Mammary microvascular endothelial cell (primary cell): Measurements from ENCODE around the gene HOXD4. TPM values are rescaled to one million over a fixed set of nuclear protein-coding genes. Genes with fewer than 3 reads are reported as not detected.

ENCODE experiments used
- total RNA-seq: library from RNA; depleted of rRNA; stranded (reverse); fragments of >200 nt; gene quantifications from 2 replicates; pipeline ENCODE4 v1.2.3, GENCODE V29; 2015

HOXD4 gene
- 2.9 and 3.8 TPM in 2 replicates for total RNA-seq

DNA sequence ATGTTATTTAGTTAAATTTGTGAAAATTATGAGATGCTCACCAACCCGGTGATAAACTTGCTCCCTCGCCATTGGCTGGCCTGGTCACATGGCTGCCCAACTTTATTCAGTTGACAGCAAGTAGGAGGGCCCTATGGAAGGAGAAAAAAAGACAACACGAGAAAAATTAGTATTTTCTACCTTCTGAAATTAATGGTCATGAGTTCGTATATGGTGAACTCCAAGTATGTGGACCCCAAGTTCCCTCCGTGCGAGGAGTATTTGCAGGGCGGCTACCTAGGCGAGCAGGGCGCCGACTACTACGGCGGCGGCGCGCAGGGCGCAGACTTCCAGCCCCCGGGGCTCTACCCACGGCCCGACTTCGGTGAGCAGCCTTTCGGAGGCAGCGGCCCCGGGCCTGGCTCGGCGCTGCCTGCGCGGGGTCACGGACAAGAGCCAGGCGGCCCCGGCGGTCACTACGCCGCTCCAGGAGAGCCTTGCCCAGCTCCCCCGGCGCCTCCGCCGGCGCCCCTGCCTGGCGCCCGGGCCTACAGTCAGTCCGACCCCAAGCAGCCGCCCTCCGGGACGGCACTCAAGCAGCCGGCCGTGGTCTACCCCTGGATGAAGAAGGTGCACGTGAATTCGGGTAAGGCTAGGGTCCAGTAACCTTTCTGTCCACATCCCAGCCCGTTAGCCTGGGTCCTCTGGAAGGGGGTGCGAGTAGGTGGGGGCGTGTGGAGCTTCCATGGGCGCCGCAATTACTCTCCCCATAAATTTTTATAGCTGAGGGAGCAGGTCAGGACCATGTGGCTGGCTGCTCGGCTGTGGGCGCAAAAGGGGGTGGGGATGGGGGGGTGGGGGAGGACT, at the start of gene HOXD4:
TSS of gene HOXD4 (plus strand) at position 109 of the 846 bp plus-strand sequence. CDS start at position 193, 84 bp downstream.

DNA sequence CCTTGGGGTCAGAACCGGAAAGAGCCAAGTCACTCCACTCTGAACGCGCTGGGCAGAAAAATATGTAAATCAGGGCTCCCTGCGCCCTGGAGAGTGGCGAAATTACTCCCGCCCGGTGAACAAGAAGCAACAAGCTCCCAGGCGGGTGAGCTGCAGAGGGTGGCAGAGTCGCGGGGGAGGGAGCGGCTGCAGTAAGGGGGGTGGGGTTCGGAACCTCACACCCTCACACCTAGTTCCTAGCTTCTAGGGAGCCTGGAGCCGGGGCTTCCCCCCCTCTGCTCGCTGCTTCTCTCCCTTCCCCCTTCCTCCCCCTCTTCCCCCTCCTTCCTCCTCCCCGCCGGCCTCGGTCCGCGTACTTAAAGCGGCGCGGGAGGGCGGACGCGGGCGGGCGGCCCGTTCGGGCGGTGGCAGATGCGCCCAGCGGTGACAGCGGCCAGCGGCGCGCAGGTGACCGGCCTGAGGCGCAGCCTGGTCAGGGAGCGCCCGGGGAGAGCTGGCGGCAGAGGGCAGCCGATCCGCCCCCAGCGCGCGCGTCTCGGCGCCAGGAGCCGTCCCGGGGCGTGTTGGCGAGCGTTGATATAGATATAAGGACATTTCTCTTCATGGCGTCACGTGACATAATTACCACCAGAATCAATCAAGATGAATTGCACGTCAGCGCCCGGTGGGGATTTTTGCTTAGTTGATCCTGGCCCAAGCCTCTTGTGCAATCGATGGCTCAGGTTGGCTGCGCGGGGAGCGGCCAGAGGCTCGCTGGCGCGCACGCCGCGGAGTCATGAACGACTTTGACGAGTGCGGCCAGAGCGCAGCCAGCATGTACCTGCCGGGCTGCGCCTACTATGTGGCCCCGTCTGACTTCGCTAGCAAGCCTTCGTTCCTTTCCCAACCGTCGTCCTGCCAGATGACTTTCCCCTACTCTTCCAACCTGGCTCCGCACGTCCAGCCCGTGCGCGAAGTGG, 44.5 kb upstream of the HOXD4 start, which contains the start of gene HOXD11:
TSS of gene HOXD11 (plus strand) at position 700 of the 959 bp plus-strand sequence. CDS start at position 776, 76 bp downstream.

DNA sequence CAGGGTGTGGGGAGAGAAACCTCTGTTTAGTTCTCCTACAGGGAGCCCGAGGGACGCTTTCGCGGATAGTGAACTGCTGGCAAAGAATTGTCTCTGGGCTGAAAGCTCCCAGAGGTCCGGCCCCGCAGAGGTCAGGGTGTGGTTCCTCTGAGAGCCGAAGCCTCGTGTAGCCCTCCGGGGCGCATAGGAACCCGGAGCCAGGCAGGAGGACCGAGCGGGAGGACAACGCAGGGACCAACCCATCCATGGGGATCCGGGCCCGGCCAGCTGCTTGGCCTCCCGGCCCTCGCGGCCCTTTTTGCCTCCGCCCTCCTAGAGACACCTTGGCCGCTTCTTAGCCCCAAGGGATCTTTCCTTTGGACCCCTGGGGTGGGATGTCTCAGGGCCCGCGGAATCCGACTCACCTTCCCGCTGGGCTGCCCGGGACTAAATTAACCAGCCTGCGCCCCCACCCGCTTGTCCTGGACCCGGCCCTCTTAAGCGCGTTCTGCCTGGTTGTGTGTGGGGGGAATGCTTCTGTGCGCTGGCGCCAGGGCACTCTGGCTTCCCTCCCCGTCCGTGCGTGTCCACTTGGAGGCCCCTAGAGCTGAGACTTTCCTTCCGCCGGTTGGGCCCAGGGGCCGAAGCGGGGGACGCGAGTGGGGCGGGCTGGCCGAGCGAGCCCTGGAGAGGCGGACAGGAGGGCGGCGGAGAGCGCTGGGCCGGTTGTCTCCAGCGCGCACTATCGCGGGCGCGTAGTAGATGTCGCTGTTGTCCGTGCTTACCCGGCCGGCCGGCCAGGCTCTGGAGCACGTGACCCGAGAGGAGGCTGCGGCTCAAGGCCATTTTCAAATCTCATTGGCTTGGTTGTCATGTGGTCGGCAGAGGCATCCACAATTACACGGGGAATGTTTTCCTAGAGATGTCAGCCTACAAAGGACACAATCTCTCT, 35.2 kb upstream of the HOXD4 start, which contains the start of gene HOXD10:
TSS of gene HOXD10 (plus strand) at position 896 of the 931 bp plus-strand sequence. CDS start 56 bp downstream, outside the sequence.

GRCh38 chr2:176122683-176123410, 28.5 kb upstream of the HOXD4 start, which contains the start of gene HOXD9:
HOXD9 (plus strand) TSS chr2:176122719; CDS start chr2:176122769, 50 bp downstream.

DNA sequence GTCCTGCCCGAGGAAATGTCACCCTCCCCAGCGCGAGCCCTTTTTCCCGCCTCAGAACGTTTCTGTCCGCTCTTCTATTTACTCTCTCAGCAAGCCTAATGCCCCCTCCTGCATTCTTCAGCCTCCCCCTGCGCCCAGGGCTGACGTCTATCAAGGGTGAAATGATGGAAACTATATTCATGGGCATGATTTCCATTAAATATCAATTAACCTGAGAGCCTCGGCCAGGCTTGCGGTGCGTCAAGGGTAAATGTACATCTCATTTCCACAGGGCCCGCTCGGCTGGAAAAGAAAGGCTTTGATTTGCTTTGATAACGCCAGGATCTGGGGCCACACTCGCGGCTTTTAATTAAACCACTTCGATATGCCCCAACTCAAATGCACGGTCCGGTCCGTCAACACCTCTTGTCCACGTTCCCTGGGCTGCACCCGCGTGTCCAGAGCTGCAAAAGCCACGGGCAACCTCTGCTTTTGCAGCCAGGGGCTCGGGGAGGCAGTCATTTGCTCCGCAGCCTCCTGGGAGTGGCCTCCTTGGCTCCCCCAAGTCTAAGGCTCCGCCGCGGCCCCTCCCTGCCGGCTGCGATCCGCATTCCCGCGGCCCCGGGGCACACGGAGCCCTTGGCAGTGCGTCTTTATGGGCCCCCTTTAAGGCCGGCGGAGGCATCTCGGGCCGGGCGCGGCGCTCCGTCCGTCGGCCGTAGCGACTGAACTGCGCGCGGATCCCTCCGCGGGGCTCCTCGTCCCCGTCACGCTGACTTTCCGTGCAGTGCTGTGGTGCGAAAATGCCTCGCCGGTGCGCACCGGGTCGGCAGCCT, 22.2 kb upstream of the HOXD4 start, which contains the start of gene HOXD8:
TSS of gene HOXD8 (plus strand) at position 724 of the 815 bp plus-strand sequence. CDS start 662 bp downstream, outside the sequence.

GRCh38 chr2:176156807-176157498, 5.6 kb downstream of the HOXD4 start, which contains the start of gene HOXD3:
HOXD3 (plus strand) TSS chr2:176157307; CDS start chr2:176169115, 11,808 bp downstream.

GRCh38 chr2:176187899-176188773, 36.8 kb downstream of the HOXD4 start, which contains the start of gene HOXD1:
HOXD1 (plus strand) TSS chr2:176188668; CDS start chr2:176188802, 134 bp downstream.

Other genes with a start within 250 kb of the HOXD4 start
- 3.8 and 4.7 TPM in 2 replicates for gene LNPK, start 149.3 kb upstream of the HOXD4 start, total RNA-seq
- not detected in 2 replicates for gene EVX2, start 67.6 kb upstream of the HOXD4 start, total RNA-seq
- gene HOXD13, start 58.8 kb upstream of the HOXD4 start, total RNA-seq, result not detected in 2 replicates
- not detected in 2 replicates for gene HOXD12, start 51.8 kb upstream of the HOXD4 start, total RNA-seq
- gene HOXD11, start 44.3 kb upstream of the HOXD4 start, total RNA-seq, result 0.10 TPM in 1 of 2 replicates, not detected in the other
- 4.4 and 7.5 TPM in 2 replicates for gene HOXD10, start 34.8 kb upstream of the HOXD4 start, total RNA-seq
- 13.6 and 17.2 TPM in 2 replicates for gene HOXD9, start 28.8 kb upstream of the HOXD4 start, total RNA-seq
- 17.3 and 24.1 TPM in 2 replicates for gene HOXD8, start 21.8 kb upstream of the HOXD4 start, total RNA-seq
- gene HOXD3, start 5.8 kb downstream of the HOXD4 start, total RNA-seq, result 4.6 and 4.9 TPM in 2 replicates
- gene HOXD1, start 37.1 kb downstream of the HOXD4 start, total RNA-seq, result 3.7 and 7.3 TPM in 2 replicates
- gene MTX2, start 117.9 kb downstream of the HOXD4 start, total RNA-seq, result 47.6 and 58.7 TPM in 2 replicates